WTC11 (cell line): Measurements from ENCODE around the gene LAMTOR1. TPM values are rescaled to one million over a fixed set of nuclear protein-coding genes. Genes with fewer than 3 reads are reported as not detected.
A peak's percentile ranks its signal among the peaks of the same experiment; 100 is the strongest.

Source experiments
- ATAC-seq: fragments of 200-7000 bp; cut with Tn5 transposase; 2 replicates; pipeline ENCODE4 v1.10.0; 2021; ENCODE audit warnings: mild to moderate bottlenecking, moderate library complexity
- CTCF ChIA-PET: fragments of 300-600 bp; sonication (Branson Sonifier 250); formaldehyde crosslinking; loops from one replicate; lab custom pipeline; 2021; ENCODE audit warnings: antibody characterized with exemption; lab: Charles Lee
- POLR2A ChIA-PET: fragments of 350-600 bp; sonication (Branson Sonifier 250); formaldehyde crosslinking; loops from one replicate; lab custom pipeline; 2021; ENCODE audit warnings: antibody characterized with exemption; lab: Charles Lee
- DNase-seq: peaks from one replicate; pipeline ENCODE4 v3.0.0; 2021; ENCODE audit warnings: low spot score
- H3K27ac Mint-ChIP-seq: 2 replicates; pipeline ENCODE4 v1.8.0; 2021; ENCODE audit warnings: mixed read lengths
- H3K27me3 Mint-ChIP-seq: 2 replicates; pipeline ENCODE4 v1.8.0; 2021; ENCODE audit warnings: low read depth, mild to moderate bottlenecking, moderate library complexity, mixed read lengths
- H3K36me3 Mint-ChIP-seq: 2 replicates; pipeline ENCODE4 v1.8.0; 2021; ENCODE audit warnings: mixed read lengths
- H3K4me1 Mint-ChIP-seq: 2 replicates; pipeline ENCODE4 v1.8.0; 2022; ENCODE audit warnings: mixed read lengths
- H3K4me3 Mint-ChIP-seq: 2 replicates; pipeline ENCODE4 v1.8.0; 2021; ENCODE audit warnings: mild to moderate bottlenecking, moderate library complexity, mixed read lengths
- H3K9me3 Mint-ChIP-seq: 2 replicates; pipeline ENCODE4 v1.8.0; 2021; ENCODE audit warnings: mixed read lengths
- ATF1 ChIP-seq: sonication (generic); formaldehyde crosslinking; IDR thresholded peaks from 2 replicates; pipeline ENCODE4 v1.8.1; 2023; ENCODE audit warnings: mild to moderate bottlenecking, moderate library complexity, missing genetic modification reagents
- CDX4 ChIP-seq: fragments of 250-450 bp; sonication (Bioruptor Pico); IDR thresholded peaks from 2 replicates; pipeline ENCODE4 v1.9.0; 2021; ENCODE audit warnings: moderate library complexity, mild to moderate bottlenecking, inconsistent platforms, borderline replicate concordance
- E2F1 ChIP-seq: sonication (generic); formaldehyde crosslinking; IDR thresholded peaks from 2 replicates; pipeline ENCODE4 v1.8.0; 2022; ENCODE audit warnings: mild to moderate bottlenecking, missing genetic modification reagents
- GRHL2 ChIP-seq: fragments of 250-450 bp; sonication (Bioruptor Pico); IDR thresholded peaks from 2 replicates; pipeline ENCODE4 v1.8.0; 2022; ENCODE audit warnings: mild to moderate bottlenecking, moderate library complexity; ENCODE audit not compliant: insufficient replicate concordance, severe bottlenecking
- PRDM15 ChIP-seq: sonication (generic); formaldehyde crosslinking; IDR thresholded peaks from 2 replicates; pipeline ENCODE4 v1.8.0; 2022; ENCODE audit warnings: missing genetic modification reagents
- ZNF281 ChIP-seq: sonication (generic); formaldehyde crosslinking; IDR thresholded peaks from 2 replicates; pipeline ENCODE4 v1.8.0; 2023; ENCODE audit warnings: mild to moderate bottlenecking, missing genetic modification reagents
- ZNF512 ChIP-seq: sonication (generic); formaldehyde crosslinking; IDR thresholded peaks from 2 replicates; pipeline ENCODE4 v1.8.1; 2022; ENCODE audit warnings: missing genetic modification reagents, borderline replicate concordance
- ZSCAN18 ChIP-seq: fragments of 250-450 bp; sonication (Bioruptor Pico); IDR thresholded peaks from 2 replicates; pipeline ENCODE4 v2.1.2; 2022; ENCODE audit warnings: mild to moderate bottlenecking, moderate library complexity
- total RNA-seq: library from RNA; stranded (reverse); gene quantifications from 3 replicates; pipeline ENCODE4 v1.2.3, GENCODE V29; 2021

LAMTOR1 gene
- total RNA-seq, 1 experiment from 2014 or later: 79.4 TPM

- TF ChIP-seq PRDM15 (CRISPR knock-in tag): no peak
- TF ChIP-seq ZSCAN18 (CRISPR knock-in tag): no peak
- no peak for TF ChIP-seq E2F1 (CRISPR knock-in tag)
- TF ChIP-seq CDX4 (CRISPR knock-in tag): no peak
- no peak for TF ChIP-seq ZNF512 (CRISPR knock-in tag)
- no peak for TF ChIP-seq GRHL2 (CRISPR knock-in tag)
Measured at GRCh38 chr11:72069200-72069599, 33.9 kb downstream of the LAMTOR1 start (continued).

- CTCF ChIA-PET: interaction anchor here (1.0 to 2.0 kb wide), 3 partner anchors 10 to 42 kb away, joined by 3 to 11 read pairs (median 4); no protein-coding TSS in a partner anchor
- no peak overlapping the region for H3K4me3 Mint-ChIP-seq
- H3K4me1 Mint-ChIP-seq: peaks cover 31% of the 10 kb centered on the region
- ATAC-seq: no peak
- H3K27ac Mint-ChIP-seq: peak overlapping the region; percentile 50
- no peaks in the 10 kb centered on the region for H3K27me3 Mint-ChIP-seq
- H3K36me3 Mint-ChIP-seq: peaks cover 8% of the 10 kb centered on the region
- H3K9me3 Mint-ChIP-seq: no peaks in the 10 kb centered on the region
- DNase-seq: no peak
- POLR2A ChIA-PET: interaction anchor here (0.5 kb wide), 1 partner anchor 148 kb away, joined by 3 read pairs; no protein-coding TSS in a partner anchor
- TF ChIP-seq E2F1 (CRISPR knock-in tag) (no peak), ATF1 (CRISPR knock-in tag) (no peak), ZNF281 (no peak)
Measured at GRCh38 chr11:72067676-72068075, 35.4 kb downstream of the LAMTOR1 start.
